Measurements from ENCODE around the gene OR52B2.
"Not testable (repeated sequence)": the region's sequence is repeated elsewhere in the genome, so short reads cannot be mapped to it uniquely, and the experiment has no call there.

DNA sequence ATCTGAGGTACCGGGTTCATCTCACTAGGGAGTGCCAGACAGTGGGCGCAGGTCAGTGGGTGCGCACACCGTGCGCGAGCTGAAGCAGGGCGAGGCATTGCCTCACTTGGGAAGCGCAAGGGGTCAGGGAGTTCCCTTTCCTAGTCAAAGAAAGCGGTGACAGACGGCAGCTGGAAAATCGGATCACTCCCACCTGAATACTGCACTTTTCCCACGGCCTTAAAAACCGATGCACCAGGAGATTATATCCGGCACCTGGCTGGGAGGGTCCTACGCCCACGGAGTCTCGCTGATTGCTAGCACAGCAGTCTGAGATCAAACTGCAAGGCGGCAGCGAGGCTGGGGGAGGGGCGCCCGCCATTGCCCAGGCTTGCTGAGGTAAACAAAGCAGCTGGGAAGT, 26.4 kb downstream of the OR52B2 start:
- TF ChIP-seq, protein P1, sequence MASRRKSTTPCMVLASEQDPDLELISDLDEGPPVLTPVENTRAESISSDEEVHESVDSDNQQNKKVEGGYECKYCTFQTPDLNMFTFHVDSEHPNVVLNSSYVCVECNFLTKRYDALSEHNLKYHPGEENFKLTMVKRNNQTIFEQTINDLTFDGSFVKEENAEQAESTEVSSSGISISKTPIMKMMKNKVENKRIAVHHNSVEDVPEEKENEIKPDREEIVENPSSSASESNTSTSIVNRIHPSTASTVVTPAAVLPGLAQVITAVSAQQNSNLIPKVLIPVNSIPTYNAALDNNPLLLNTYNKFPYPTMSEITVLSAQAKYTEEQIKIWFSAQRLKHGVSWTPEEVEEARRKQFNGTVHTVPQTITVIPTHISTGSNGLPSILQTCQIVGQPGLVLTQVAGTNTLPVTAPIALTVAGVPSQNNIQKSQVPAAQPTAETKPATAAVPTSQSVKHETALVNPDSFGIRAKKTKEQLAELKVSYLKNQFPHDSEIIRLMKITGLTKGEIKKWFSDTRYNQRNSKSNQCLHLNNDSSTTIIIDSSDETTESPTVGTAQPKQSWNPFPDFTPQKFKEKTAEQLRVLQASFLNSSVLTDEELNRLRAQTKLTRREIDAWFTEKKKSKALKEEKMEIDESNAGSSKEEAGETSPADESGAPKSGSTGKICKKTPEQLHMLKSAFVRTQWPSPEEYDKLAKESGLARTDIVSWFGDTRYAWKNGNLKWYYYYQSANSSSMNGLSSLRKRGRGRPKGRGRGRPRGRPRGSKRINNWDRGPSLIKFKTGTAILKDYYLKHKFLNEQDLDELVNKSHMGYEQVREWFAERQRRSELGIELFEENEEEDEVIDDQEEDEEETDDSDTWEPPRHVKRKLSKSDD (conservative IDR thresholded peaks at IDR 0.05; ENCODE audit: low read length) = not testable (repeated sequence)
- TF ChIP-seq HIVEP1 (CRISPR knock-in tag; IDR thresholded peaks at IDR 0.05); RCOR1 (IDR thresholded peaks at IDR 0.05; ENCODE audit: borderline replicate concordance in 1 of 2, low read depth in 2 of 2, low read length in 2 of 2); POLR2AphosphoS5 (IDR thresholded peaks at IDR 0.05; ENCODE audit: control insufficient read depth, insufficient read depth, low read depth, low read length); ZNF780A (CRISPR knock-in tag; IDR thresholded peaks at IDR 0.05): not testable (repeated sequence)
- TF ChIP-seq, protein P2, sequence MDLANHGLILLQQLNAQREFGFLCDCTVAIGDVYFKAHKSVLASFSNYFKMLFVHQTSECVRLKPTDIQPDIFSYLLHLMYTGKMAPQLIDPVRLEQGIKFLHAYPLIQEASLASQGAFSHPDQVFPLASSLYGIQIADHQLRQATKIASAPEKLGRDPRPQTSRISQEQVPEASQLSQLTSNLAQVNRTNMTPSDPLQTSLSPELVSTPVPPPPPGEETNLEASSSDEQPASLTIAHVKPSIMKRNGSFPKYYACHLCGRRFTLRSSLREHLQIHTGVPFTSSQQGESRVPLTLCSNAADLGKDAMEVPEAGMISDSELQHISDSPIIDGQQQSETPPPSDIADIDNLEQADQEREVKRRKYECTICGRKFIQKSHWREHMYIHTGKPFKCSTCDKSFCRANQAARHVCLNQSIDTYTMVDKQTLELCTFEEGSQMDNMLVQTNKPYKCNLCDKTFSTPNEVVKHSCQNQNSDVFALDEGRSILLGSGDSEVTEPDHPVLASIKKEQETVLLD (IDR thresholded peaks at IDR 0.05) = not testable (repeated sequence)

Measured in K562 (cell line).